OCI-LY3 (cell line): ENCODE data around the gene TNFRSF9.

Source experiments
- CTCF ChIP-seq: fragments of 200-600, 300-600 bp; sonication (generic); IDR thresholded peaks from 2 replicates; pipeline ENCODE4 v1.5.1; 2014; ENCODE audit warnings: antibody characterized with exemption, low read length, low read depth
- EZH2phosphoT487 ChIP-seq: fragments of 200-600 bp; shearing (Covaris generic); IDR thresholded peaks from 2 replicates; pipeline ENCODE4 v1.6.1; 2018; ENCODE audit warnings: antibody characterized with exemption, mixed run types, low read depth

GRCh38 chr1:7922301-7922700 lies 18.3 kb downstream of the TNFRSF9 start:
- no peak for TF ChIP-seq CTCF
- no peak for TF ChIP-seq EZH2phosphoT487
